GM19238 (cell line): ENCODE measurements around the gene RBL1.
"Not testable (repeated sequence)": the region's sequence is repeated elsewhere in the genome, so short reads cannot be mapped to it uniquely, and the experiment has no call there.

Experiments
- DNase-seq: peaks from one replicate; pipeline ENCODE4 v3.0.0; 2011; ENCODE audit warnings: low spot score; ENCODE audit not compliant: insufficient read length

RBL1 gene

DNA sequence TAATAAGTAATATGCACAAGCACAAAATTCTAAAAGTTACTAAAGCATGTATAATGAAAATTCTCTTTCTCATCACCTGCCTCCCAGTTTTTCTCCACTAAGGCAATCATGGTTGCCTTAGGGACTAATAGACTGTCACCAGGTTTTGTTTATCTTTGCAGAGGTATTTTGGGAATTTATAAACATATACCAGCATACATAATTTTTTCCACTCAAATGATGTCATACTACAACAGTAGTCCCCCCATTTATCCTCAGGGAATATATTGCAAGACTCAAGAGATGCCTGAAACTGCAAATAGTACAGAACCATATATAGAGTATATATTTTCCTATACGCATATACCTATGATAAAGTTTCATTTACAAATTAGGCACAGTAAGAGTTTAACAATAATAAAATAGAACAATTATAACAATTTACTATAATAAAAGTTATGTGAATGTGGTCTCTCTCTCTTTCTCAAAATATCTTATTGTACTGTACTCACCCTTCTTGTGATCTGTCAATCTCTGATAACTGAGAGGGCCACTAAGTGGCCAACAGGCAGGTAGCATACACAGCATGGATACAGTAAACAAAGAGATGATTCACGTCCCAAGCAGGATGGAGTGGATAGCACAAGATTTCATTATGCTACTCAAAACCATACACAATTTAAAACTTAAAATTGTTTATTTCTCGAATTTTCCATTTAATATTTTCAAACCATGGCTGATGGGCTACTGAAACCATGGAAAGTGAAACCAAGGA is 19.7 kb downstream of the RBL1 start:
- no peak for DNase-seq

- no peak for DNase-seq
These were observed 23.3 kb downstream of the RBL1 start for GRCh38 chr20:37072293-37073196.

DNA sequence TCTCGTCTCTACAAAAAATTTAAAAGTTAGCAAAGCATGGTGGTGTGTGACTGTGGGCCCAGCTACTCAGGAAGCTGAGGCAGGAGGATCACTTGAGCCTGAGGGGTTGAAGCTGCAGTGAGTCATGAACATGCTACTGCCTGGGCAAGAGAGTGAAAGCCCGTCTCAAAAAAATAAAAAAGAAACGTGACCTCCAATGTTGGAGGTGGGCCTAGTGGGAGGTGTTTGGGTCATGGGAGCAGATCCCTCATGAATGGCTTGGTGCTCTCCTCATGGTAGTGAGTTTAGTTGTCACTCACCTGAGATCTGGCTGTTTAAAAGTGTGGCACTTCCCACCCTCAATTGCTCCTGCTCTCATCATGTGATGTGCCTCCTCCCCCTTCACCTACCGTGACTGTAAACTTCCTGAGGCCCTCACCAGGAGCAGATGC is 24.3 kb downstream of the RBL1 start:
- DNase-seq: no peak

DNA sequence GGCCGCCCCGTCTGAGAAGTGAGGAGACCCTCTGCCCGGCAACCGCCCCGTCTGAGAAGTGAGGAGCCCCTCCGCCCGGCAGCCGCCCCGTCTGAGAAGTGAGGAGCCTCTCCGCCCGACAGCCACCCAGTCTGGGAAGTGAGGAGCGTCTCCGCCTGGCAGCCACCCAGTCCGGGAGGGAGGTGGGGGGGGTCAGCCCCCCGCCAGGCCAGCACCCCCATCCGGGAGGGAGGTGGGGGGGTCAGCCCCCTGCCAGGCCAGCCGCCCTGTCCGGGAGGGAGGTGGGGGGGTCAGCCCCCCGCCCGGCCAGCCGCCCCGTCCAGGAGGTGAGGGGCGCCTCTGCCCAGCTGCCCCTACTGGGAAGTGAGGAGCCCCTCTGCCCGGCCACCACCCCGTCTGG is 26.2 kb downstream of the RBL1 start:
- DNase-seq: not testable (repeated sequence)

GRCh38 chr20:37066168-37066567 is 29.6 kb downstream of the RBL1 start:
- DNase-seq: no peak

- no peak for DNase-seq
These were observed 40.5 kb downstream of the RBL1 start for GRCh38 chr20:37055276-37055675.

DNA sequence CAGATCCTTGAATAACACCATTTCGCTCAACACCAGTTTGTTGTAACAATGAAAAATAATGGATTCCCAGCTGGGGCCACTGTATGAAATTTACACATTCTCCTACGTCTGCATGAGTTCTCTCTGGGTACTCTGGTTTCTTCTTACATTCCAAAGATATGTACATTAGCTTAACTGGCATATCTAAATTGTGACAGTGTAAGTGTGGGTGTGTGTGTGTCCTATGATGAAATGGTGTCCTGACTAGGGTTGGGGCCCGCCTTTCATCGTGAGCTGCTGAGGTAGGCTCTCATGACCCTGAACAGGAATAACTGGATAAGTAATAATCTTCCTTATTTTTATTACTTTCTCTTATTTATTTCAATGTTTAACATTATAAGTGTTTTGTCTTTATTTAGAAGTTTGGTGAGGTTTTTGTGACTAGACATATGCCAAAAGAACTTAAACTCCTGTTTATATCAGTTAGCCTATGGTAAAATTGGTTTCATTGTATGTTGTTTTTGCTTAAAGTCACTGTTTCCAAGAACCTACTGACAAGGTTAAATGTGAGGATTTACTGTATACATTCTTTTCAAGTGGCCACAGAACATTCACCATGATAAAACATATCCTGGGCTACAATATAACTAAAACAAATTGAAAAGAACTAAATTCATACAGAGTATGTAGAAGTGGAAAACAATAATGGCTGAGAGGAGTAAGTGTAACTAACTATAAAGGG is 42.4 kb downstream of the RBL1 start:
- no peak for DNase-seq

DNA sequence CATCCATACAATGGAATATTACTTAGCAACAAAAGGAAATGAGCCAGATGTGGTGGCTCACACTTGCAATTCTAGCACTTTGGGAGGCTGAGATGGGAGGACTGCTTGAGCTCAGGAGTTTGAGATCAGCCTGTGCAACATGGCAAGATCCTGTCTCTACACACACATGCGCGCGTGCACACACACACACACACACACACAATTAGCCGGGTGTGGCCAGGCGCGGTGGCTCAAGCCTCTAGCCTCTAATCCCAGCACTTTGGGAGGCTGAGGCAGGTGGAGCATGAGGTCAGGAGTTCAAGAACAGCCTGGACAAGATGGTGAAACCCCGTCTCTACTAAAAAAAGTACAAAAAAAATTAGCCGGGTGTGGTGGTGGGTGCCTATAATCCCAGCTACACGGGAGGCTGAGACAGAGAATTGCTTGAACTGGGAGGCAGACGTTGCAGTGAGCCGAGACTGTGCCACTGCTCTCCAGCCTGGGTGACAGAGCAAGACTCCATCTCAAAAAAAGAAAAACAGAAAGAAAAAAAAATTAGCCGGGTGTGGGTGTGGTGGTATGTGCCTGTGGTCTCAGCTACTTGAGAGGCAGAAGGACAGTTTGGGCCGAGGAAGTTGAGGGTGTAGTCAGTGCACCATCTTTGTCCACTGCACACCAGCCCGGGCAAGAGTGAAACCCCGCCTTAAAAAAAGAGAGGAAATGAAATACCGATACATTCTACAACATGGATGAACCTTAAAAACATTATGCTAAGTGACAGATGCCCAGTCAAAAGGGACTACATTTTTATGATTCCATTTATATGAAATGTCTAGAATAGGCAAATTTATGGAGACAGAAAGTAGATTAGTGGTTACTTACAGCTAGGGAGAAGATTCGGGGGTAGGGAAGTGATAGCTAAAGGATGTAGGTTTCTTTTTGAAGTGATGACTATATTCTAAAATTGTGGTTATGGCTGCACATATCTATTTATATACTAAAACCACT is 52.5 kb downstream of the RBL1 start:
- no peak for DNase-seq

- not testable (repeated sequence) for DNase-seq
These were observed 56.4 kb downstream of the RBL1 start for GRCh38 chr20:37039366-37039765.

DNA sequence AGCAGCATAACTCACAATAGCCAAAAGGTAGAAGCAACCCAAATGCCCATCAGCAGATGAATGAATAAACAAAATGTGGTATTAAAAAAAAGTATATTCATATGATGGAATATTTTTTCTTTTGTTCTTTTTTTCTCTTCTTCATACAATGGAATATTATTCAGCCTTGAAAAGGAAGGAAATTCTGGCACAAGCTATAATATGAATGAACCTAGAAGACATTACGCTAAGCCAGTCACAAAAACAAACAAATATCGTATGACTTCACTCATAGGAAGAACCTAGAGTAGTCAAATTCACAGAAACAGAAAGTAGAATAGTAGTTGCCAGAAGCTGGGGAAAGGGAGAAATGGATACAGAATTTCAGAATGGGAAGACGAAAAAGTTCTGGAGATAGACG is 63.7 kb downstream of the RBL1 start:
- DNase-seq: no peak

DNA sequence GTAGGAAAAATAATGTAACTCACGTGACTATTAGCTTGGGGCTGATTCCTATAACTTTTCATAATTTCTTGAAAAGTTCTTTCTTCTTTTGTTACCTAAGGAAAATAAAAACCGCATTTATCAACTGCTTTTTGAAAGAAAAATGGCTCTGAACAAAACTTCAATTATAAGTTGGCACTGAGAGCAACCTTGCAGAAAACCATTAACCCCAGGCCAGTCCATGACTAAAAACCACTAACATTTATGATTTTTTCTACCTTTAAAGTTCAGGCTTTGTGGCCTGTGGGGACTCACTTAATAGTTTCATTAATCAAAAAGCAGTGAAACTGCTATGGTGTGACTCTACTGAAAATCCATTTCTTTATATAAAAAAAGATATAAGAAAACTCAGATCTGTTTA is 75.2 kb downstream of the RBL1 start:
- DNase-seq: no peak

DNA sequence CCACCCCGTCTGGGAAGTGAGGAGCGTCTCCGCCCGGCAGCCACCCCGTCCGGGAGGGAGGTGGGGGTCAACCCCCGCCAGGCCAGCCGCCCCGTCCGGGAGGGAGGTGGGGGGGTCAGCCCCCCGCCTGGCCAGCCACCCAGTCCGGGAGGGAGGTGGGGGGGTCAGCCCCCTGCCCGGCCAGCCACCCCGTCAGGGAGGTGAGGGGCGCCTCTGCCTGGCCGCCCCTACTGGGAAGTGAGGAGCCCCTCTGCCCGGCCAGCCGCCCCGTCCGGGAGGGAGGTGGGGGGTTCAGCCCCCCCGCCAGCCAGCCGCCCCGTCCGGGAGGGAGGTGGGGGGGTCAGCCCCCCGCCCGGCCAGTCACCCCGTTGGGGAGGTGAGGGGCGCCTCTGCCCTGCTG is 83.2 kb downstream of the RBL1 start:
- not testable (repeated sequence) for DNase-seq

- not testable (repeated sequence) for DNase-seq
These were observed 83.9 kb downstream of the RBL1 start for GRCh38 chr20:37011858-37012257.

DNA sequence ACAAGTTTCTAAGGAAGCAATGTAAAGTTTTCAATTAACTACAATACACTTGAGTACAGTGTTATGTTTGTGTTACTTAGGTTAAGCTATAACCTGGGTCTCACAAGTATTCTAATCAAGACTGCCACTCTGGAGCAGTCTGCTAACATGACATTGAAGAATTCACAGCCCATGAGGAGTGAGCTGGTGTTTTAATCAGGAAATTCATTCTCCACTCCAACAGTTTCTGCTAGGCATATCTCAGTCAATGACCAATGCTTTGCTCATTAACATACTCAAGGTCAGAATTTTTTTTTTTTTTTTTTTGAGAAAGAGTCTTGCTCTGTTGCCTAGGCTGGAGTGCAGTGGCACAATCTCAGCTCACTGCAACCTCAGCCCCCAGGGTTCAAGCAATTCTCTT is 84.7 kb downstream of the RBL1 start:
- DNase-seq: no peak

GRCh38 chr20:37007898-37008649 is 87.7 kb downstream of the RBL1 start:
- DNase-seq: no peak

DNA sequence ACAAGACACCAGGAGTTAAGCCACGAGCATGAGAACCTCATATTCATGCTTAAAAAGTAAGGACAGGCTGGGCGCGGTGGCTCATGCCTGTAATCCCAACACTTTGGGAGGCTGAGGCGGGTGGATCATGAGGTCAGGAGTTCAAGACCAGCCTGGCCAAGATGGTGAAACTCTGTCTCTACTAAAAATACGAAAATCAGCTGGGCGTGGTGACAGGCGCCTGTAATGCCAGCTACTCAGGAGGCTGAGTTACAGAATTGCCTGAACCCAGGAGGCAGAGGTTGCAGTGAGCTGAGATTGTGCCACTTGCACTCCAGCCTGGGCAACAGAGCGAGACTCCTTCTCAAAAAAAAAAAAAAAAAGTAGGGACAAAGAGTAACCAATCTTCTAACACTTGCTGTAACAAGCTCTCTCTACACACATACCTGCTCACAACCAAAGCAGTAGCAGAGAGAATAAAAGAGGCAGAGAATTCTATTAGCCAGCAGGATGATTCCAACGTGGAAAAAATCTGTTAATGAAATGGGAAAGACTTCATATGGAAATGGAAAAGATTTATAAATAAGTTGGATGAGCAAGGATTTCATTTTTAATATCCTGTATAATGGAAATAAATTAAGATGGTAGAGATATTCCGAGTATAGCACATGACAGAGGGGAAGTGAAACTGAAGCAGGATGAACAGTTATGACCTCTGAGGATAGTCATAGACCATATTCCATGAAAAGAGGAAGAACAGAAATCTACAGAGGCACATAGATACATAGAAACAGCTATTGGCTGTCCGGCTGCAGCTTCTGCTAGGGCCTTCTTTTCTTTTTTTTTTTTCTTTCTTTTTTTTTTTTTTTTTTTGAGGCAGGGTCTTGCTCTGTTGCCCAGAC is 90.5 kb downstream of the RBL1 start:
- not testable (repeated sequence) for DNase-seq

- DNase-seq: not testable (repeated sequence)
These were observed 94.2 kb downstream of the RBL1 start for GRCh38 chr20:37001634-37002033.

DNA sequence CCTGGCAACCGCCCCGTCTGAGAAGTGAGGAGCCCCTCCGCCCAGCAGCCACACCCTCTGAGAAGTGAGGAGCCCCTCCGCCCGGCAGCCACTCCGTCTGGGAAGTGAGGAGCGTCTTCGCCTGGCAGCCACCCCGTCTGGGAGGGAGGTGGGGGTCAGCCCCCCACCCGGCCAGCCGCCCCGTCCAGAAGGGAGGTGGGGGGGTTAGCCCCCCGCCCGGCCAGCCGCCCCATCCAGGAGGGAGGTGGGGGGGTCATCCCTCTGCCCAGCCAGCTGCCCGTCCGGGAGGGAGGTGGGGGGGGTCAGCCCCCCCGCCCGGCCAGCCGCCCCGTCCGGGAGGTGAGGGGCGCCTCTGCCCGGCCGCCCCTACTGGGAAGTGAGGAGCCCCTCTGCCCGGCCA is 95.6 kb downstream of the RBL1 start:
- not testable (repeated sequence) for DNase-seq

- DNase-seq: no peak
These were observed 97.1 kb downstream of the RBL1 start for GRCh38 chr20:36998652-36999051.
